Superior temporal gyrus (tissue), 1 donor: ENCODE results near the gene TMIGD1.

Source experiments
- DNase-seq: peaks from one replicate; pipeline ENCODE4 v3.0.0-alpha.2; 2016; ENCODE audit errors: extremely low spot score

TMIGD1 gene, protein sequence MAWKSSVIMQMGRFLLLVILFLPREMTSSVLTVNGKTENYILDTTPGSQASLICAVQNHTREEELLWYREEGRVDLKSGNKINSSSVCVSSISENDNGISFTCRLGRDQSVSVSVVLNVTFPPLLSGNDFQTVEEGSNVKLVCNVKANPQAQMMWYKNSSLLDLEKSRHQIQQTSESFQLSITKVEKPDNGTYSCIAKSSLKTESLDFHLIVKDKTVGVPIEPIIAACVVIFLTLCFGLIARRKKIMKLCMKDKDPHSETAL

DNA sequence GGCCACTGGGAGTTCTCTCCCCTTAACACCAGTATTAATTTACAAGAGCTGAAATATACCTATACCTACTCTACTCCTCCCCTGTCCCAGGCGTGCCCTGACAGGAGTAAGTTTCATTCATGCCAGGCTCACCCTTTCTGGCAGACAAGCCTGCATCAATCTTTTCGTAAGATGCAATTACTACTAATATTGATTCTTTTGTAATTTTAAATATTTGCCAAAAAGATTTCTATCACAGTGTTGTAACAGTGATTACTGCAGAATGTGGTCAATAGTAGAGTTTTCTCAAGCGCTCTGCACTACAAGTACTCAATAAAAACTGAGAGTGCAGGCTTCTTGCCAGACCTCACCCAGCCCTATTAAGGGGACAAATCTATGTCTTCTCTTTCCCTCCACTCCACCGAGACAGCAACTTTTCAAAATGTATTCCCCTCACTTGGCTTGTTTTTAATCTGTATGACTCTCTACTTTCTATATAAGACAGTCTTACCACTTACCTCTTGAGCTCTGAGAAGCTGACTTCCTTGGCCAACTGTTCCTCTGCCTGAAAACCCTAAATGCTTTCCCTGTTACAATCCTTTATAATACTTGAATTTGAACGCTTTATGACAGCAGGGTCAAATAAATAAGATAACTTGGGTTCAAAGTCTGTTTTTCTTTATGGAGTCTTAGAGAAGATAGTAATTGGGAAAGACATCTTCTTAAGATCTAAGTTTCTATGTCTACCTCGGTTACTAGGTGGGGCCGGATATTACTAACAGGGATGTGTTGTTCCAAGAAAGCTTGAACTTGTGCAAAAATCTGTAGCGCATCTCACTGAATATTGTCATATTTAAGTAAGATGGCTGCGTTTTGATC, at the start of gene TMIGD1:
Gene TMIGD1 (minus strand): TSS at position 555 of the 858 bp plus-strand sequence. CDS start 1,924 bp downstream, outside the sequence.
- DNase-seq: no peak

DNA sequence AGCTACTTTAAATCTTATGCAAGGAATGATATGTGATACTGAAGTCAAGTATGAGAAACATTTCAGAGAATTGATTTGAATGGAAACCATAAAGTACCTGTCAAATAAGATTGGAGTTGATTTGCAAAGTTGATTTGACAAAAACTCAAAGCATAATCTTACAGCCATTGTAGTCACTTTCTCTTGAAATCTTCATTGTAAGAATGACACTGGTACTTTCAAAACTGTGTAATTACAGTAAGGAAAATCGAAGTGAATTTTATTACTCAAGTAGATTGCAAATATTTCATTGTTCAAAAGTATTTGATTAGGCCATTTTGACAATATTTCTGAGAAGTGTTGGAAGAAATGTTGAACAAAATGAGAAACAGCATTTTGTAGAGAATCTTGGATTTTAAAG, 48.5 kb upstream of the TMIGD1 start:
- DNase-seq: no peak

DNA sequence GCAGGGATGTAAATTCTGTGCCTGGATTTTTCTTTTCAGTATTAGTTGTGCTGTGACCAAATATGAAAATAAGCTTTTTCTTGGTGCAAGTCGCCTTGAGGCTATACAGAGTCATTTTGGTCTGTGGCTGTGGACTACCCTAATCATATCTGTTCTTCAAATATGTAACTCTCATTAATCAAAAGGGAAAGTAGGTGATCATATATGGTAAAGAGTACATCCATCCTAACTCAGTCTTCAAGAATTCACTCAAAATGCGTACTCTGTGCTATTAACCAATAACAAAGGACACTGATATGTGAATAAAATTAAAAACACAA, 47.4 kb upstream of the TMIGD1 start:
- DNase-seq: no peak

DNA sequence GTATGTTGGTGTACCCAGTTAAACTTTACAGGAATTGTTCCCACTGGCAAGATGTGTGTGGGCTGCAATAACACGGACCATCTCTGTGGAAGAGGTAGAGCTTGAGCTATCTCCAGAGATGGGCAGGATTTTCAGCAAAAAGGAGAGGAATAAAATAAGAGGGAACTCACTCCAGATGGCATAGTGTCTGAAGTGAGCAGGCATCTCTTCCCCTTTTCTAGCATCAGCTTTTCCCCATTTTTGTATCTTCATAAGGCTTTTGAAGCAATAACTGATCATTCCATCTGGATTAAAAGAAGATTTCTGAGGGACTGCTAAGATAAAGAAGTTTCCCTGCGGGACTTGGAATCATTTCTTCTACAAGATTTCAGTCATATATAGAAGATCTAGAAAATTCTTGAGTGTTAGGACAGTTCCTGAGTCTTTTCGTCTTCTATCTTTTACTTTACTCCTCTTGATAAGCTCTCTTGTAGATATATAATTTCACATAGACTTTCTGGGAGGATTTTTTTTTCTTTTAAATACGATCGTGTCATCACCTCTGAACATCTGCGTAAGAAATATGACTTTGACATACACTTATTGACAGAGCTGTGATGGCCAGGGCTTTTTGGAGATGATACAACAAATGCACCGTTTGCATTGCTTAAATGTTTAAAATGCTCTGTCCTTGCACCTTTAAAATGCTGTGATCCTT, 46.9 kb upstream of the TMIGD1 start:
- no peak for DNase-seq

DNA sequence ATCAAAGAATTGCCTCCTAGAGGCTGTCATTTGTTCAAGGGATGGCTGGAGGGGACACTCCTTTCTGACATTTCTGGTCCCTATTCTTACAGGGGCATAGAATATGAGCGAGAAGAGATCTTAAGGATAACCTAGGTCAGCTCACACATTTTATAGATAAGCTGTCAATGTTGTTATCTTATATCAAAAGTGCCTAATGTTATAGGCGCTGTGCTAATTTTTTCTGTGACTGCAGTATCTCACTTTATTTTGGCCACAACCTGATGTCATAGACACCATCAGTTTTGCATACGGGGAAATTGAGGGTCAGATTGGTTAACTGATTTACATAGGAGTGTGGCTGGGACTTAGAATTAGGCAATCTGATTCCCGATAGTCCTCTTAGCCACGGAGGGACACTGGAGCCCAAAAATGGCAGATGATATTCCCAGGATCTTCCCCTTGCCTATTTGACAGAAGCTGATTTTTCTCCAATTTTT, 46.1 kb upstream of the TMIGD1 start:
- DNase-seq: no peak

- DNase-seq: no peak
These were observed 45.5 kb upstream of the TMIGD1 start for GRCh38 chr17:30379303-30379902.

DNA sequence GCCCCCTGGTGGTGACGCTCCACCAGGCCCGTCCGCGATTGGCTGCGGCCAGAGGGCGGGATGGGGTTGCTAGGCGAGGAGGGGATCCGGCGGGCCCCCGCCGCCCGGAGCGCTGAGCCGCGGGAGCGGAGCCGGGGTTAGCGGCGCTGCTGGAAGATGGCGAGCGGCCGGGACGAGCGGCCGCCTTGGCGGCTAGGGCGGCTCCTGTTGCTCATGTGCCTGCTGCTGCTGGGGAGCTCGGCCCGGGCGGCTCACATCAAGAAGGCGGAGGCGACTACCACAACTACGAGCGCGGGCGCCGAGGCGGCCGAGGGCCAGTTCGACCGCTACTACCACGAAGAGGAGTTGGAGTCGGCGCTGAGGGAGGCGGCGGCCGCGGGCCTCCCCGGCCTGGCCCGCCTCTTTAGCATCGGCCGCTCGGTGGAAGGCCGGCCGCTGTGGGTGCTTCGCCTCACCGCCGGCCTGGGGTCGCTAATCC, 45.0 kb upstream of the TMIGD1 start, which contains the start of gene CPD:
Gene CPD (plus strand): TSS at position 103 of the 478 bp plus-strand sequence. CDS start 54 bp downstream, at position 157.
- peak; percentile 98 for DNase-seq

GRCh38 chr17:30378241-30378824, 44.5 kb upstream of the TMIGD1 start:
- no peak for DNase-seq

DNA sequence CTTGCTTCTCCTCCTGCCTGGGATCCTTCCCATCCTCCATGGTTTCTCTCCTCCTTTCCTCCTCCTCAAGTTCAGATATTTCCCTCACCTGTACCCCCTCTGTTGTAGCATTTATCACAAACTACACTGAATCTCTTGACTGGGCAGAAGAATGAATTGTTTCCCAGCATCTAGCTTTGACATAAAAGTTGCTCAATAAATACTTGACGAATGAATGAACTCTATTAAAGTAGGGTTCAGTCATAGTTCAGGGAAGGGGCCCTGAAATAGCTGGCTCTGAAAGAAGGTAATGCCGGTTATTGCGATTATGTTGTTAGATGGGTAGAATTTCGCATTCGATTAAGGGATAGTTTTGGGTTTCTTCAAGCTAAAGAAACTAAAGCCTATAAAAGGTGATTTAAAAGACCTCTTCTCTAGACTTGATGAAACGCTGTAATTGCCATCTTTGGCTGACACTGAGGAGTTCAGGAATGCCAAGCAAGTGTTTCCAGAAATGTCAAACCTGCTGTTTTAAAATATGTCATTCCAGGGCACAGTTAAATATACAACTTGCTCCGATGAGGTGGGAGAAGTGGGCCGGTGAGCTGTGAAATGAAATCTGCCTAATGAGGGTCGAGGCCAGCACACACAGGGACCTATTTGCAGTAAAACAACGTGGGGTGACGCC, 43.9 kb upstream of the TMIGD1 start:
- DNase-seq: no peak

DNA sequence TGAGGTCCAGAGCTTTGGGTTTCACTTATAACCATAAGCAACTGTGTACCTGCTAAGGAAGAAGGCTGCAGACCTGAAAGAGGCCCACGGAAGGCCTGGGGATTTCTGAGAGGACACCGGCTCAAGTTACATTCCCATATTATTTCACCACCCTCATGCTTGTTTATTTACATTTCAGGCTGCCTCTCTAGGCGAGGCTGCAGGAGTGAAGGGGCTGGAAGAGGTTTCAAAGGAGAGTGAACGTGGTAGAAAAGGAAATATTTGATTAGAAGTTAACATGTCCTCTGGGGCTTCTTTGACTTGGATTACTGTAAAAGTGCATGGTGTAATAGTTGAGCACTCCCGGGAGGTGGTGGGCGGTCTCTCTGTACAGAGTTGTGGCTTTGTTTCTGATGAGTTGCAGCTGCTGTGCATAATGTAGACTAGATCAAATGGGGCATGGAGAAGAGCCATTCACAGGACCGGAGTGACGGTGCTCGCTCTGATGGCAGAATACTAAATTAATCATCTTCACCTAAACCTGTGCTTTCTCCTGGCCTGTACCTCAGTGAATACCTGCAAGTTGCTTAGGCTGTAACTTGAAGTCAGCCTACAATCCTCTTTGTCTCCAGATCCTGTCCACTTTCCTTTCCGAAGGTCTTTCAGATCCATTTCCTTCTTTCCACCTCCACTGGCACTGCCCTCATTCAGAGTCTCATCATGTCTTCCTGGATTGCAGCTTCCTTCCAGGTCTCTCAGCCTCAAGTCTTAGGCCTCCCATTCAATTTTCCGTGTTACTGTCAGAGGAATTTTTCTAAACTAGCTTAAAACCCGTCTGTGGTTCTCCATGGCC, 43.0 kb upstream of the TMIGD1 start:
- DNase-seq: peak; percentile 62

DNA sequence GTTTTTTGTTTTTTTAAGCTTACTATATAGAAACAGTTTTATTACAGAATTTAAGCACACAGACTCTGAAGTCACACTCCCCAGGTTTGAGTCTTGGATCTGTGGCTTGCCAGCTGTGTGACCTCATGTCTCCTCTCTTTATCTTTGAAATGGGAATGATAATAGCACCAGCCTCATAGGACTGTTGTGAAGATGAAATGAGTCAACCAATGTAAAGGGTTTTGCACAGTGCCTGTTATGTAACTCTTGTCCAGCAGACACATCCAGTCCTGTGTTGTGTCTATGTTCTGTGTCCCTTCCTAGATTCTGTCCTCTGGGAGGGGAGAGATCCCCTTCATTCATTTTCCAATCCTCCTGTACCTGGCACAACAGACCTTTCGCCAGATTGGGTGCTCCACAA, 41.8 kb upstream of the TMIGD1 start:
- DNase-seq: no peak

- no peak for DNase-seq
These were observed 38.9 kb upstream of the TMIGD1 start for GRCh38 chr17:30372755-30373154.

GRCh38 chr17:30369995-30370394, 36.1 kb upstream of the TMIGD1 start:
- DNase-seq: no peak

DNA sequence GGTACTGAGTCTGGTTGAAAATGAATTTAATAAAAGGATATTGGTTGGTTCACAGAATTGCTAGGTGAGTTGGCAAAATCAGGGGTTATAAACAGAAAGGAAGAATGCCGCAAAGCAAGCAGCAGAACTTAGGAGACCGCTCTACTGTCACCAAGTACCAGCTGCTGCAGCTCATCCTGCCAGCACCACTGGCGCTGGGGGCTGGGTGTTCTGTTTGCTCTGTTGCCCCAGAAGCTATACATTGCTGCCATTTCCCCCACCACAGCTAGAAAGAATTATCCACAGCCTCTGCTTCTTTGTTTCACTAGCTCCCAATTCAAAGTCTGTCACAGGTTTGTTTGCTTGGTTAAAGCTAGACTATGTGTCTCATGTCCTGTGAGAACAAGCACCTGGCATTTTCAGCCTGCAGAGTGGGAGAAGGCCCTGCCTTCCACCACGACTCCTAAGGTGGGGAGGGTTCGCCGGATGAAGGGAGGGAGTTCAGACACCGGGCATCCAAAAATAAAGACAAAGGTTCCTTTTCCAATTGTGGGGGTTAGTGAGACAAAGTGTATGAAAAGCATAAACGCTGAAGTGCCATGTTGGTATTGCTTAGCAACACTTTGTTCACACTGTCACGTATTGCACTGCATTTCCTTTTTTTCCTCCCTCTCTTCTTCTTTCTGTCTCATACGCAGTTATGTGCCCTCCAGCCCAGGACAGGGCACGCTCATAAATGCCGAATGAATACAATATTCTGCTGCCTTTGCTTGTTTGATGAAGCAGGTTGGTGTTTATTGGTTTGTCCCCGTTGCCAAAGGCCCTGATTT, 35.3 kb upstream of the TMIGD1 start:
- DNase-seq: peak; percentile 37

- DNase-seq: peak; percentile 62
These were observed 32.7 kb upstream of the TMIGD1 start for GRCh38 chr17:30366536-30366935.

- peak; percentile 40 for DNase-seq
These were observed 29.9 kb upstream of the TMIGD1 start for GRCh38 chr17:30363715-30364202.

- DNase-seq: no peak
These were observed 28.0 kb upstream of the TMIGD1 start for GRCh38 chr17:30361766-30362279.

- no peak for DNase-seq
These were observed 26.4 kb upstream of the TMIGD1 start for GRCh38 chr17:30360086-30360808.
